Choroid plexus epithelial cell (primary cell): ENCODE results near the gene SYT15.
A peak's percentile ranks its signal among the peaks of the same experiment; 100 is the strongest.
"Not testable (repeated sequence)": the region's sequence is repeated elsewhere in the genome, so short reads cannot be mapped to it uniquely, and the experiment has no call there.

Experiments
- DNase-seq: peaks from one replicate; pipeline ENCODE4 v3.0.0-alpha.2; 2010; ENCODE audit warnings: low read depth
- H3K4me3 ChIP-seq: 2 replicates; pipeline ENCODE4 v1.5.1; 2011; ENCODE audit warnings: low read depth, mild to moderate bottlenecking, control low read depth, low read length, moderate library complexity
- CTCF ChIP-seq: conservative IDR thresholded peaks from 2 replicates; pipeline ENCODE4 v1.5.1; 2011; ENCODE audit warnings: low read depth, mild to moderate bottlenecking, control low read depth, inconsistent platforms, low read length, moderate library complexity

The SYT15 gene

GRCh38 chr10:46560952-46561351 lies 18.0 kb upstream of the SYT15 start:
- no peak for TF ChIP-seq CTCF
- DNase-seq: no peak
- no peak overlapping the region for H3K4me3 ChIP-seq

GRCh38 chr10:46565591-46566332 lies 13.2 kb upstream of the SYT15 start:
- DNase-seq: peak; percentile 89
- H3K4me3 ChIP-seq: not testable (repeated sequence)
- TF ChIP-seq CTCF: peak; percentile 76

- not testable (repeated sequence) for H3K4me3 ChIP-seq, DNase-seq
Measured at GRCh38 chr10:46567151-46567550, 11.8 kb upstream of the SYT15 start.

DNA sequence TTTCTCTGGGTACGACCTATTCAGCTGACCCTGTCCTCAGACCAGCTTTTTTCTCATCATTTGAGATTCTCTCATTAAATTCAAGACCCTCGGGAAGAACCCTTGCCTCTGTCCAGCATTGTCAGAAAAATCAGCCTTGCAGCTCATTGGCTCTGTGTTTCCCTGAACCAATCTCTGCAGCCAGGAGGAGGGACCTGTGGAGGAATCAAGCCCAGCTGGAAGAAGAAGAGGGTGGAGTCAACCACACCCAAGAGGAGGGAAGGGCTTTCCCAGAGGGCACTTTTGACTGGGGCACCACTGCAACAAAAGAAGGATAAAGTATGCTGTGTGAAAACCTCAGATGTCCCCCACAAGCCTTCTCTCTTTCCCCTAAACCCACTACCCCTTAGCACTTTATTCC lies 8.3 kb upstream of the SYT15 start:
- H3K4me3 ChIP-seq, DNase-seq: not testable (repeated sequence)

GRCh38 chr10:46572765-46573164 lies 6.2 kb upstream of the SYT15 start:
- not testable (repeated sequence) for H3K4me3 ChIP-seq, DNase-seq

GRCh38 chr10:46573314-46573713 lies 5.6 kb upstream of the SYT15 start:
- H3K4me3 ChIP-seq: not testable (repeated sequence)
- peak; percentile 6 for TF ChIP-seq CTCF
- DNase-seq: peak; percentile 61

GRCh38 chr10:46573884-46574283 lies 5.0 kb upstream of the SYT15 start:
- H3K4me3 ChIP-seq, DNase-seq: not testable (repeated sequence)

- not testable (repeated sequence) for H3K4me3 ChIP-seq, DNase-seq
Measured at GRCh38 chr10:46577624-46578473, 1.1 kb upstream of the SYT15 start.

DNA sequence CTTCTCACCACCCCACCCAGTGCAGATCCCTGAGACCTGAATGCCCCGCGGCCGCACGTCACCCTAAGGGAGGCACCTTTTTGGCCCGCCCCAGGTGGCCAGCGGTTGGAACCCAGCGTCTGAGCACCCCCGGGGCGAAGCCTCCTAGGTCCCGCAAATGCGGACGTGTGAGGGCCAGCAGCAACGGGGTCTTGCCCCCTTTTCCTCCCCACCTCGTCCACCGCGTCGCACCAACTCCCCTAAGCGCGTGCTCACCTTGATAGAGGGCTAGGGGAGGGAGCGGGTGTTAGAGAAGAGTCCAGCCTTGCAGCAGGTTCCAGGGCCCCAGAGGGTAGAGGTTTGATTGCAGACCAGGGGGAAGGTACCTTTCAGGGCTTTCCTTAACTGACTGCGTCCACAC lies 450 bp downstream of the SYT15 start:
- DNase-seq, H3K4me3 ChIP-seq: not testable (repeated sequence)

DNA sequence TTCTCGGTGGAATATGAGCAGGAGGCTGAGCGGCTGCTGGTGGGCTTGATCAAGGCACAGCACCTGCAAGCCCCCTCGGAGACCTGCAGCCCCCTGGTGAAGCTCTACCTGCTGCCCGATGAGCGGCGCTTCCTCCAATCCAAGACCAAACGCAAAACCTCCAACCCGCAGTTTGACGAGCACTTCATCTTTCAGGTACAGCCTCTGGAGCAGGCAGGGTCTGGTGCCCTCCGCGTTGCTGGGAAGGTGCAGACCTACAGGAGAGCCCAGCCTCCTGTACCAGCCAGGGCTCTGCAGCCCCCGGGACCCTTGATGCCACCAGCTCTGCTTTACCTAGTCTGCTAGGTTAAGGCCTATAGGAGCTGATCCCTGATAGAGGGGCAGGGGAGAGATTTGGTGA lies 3.1 kb downstream of the SYT15 start:
- not testable (repeated sequence) for DNase-seq, H3K4me3 ChIP-seq

DNA sequence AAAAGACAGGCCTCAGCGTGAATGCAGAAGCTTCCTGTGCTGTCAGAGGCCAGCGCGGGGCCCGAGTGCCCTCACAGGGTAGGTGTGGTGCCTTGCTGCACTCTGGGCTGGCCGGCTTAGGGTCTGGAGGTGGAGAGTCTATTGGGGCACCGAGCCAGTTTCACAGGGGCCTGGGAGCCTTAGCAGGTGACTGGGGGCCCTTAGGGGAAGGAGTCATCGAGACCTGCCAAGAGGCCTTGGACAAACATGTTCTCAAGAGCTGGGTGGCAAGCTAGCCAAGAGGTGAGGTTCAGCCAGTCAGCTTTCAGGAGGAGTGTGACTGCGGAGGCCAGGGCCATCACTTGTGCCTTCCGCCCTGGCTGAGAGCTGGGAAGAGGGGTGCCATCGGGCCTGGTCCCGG lies 3.6 kb downstream of the SYT15 start:
- not testable (repeated sequence) for H3K4me3 ChIP-seq, DNase-seq

- H3K4me3 ChIP-seq, DNase-seq: not testable (repeated sequence)
Measured at GRCh38 chr10:46584196-46584595, 5.3 kb downstream of the SYT15 start.

DNA sequence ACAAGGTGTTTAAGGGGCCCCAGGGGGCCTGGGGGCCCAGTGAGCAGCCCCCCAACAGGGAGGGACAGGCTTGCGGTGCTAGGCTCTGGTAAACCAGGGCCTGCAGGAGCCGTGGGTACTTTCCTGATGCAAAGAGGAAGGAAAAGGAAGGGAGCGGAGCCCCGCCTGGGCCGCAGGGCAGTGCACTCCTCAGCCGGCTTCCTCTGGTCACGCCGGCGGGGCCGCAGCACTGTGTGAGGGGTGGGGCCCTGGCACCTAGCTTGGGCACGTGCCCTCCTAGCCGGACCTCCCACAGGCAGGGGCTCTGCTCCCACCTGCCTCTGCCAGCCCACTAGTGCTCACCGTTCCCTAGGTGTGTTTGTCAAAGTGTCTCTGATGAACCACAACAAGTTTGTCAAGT lies 6.3 kb downstream of the SYT15 start:
- not testable (repeated sequence) for DNase-seq, H3K4me3 ChIP-seq

- not testable (repeated sequence) for DNase-seq, H3K4me3 ChIP-seq
Measured at GRCh38 chr10:46587546-46587945, 8.6 kb downstream of the SYT15 start.

- not testable (repeated sequence) for H3K4me3 ChIP-seq, DNase-seq
Measured at GRCh38 chr10:46588221-46588620, 9.3 kb downstream of the SYT15 start.

DNA sequence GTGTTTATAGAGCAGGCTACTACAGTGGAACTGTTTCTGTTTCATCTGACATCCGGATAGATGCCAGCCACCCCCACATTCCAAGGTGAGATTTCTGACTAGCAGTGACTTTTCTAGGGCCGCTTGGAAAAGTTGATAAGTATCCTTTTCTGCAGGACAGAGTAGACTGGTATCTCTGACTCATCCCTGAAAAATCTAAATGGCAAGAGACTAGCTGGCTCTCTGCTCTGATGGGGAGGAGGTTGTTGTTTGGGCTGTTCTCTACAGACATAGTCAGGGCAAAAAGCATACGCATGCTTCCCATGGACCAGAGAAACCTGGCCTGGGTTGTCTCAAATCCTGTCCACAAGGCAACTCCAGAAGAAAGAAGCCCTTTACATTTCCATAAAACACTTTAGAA lies 10.7 kb downstream of the SYT15 start:
- not testable (repeated sequence) for H3K4me3 ChIP-seq, DNase-seq
